Left lung (tissue), 10 donors: ENCODE measurements around the gene CDS2. TPM values are rescaled to one million over a fixed set of nuclear protein-coding genes. Genes with fewer than 3 reads are reported as not detected.

Source experiments
- ATAC-seq: fragments of 200-7000 bp; cut with Tn5 transposase; one replicate; pipeline ENCODE4 v1.9.1; 2020; ENCODE audit warnings: moderate library complexity
- DNase-seq, 4 donors: peaks; one replicate each; pipeline ENCODE4 v3.0.0-alpha.2; 2013 to 2020
- H3K27ac ChIP-seq, 2 donors: fragments of 200-600 bp; sonication (generic) in 1 of 2; one replicate each; pipeline versions ENCODE4 v1.5.0 to v1.8.0; 2020 to 2021
- H3K27me3 ChIP-seq, 2 donors: fragments of 200-600 bp; sonication (generic) in 1 of 2; one replicate each; pipeline versions ENCODE4 v1.5.0 to v1.8.0; 2020 to 2021
- H3K36me3 ChIP-seq, 2 donors: fragments of 200-600 bp; sonication (generic) in 1 of 2; one replicate each; pipeline versions ENCODE4 v1.5.0 to v1.8.0; 2020 to 2021
- H3K4me1 ChIP-seq, 2 donors: fragments of 200-600 bp; one replicate each; pipeline ENCODE4 v1.8.0; 2021
- H3K4me3 ChIP-seq, 2 donors: fragments of 200-600 bp; sonication (generic) in 1 of 2; one replicate each; pipeline versions ENCODE4 v1.5.0 to v1.8.0; 2020 to 2021; ENCODE audit warnings: mild to moderate bottlenecking in 1 of 2
- H3K9me3 ChIP-seq, 2 donors: fragments of 200-600 bp; sonication (generic) in 1 of 2; one replicate each; pipeline versions ENCODE4 v1.5.0 to v1.8.0; 2020 to 2021
- CTCF ChIP-seq, 2 donors: fragments of 200-600 bp; sonication (generic) in 1 of 2; IDR thresholded peaks; one replicate each; pipeline versions ENCODE4 v1.5.0 to v1.8.0; 2021; ENCODE audit warnings: antibody characterized with exemption in 2 of 2
- intact Hi-C, 2 donors: fragments of 100-400 bp; cut with DNase I; formaldehyde crosslinking; loops; one replicate each; pipeline versions ENCODE4 v1.11.2 to v1.14.2; 2022
- polyA plus RNA-seq, 6 donors: library from polyadenylated mRNA; unstranded; fragments of 120-200 nt; gene quantifications; one replicate each; pipeline ENCODE4 v1.2.1, GENCODE V29; 2013; ENCODE audit not compliant: insufficient read length in 6 of 6
- total RNA-seq, 2 donors: library from RNA; stranded (reverse); fragmentation: NEBNext Ultra II Directional; extraction: Animal tissue kit (Norgen Biotek cat#: 25700); gene quantifications; one replicate each; pipeline ENCODE4 v1.2.1, GENCODE V29; 2021
- donor health status: DM: no; HTN: yes; CAD: no.
- donor health status: DM: no; HTN: no; CAD: no.

Gene CDS2
- total and polyA plus RNA-seq, 8 donors, result 26.7 to 61.0 (median 30.4) TPM

DNA sequence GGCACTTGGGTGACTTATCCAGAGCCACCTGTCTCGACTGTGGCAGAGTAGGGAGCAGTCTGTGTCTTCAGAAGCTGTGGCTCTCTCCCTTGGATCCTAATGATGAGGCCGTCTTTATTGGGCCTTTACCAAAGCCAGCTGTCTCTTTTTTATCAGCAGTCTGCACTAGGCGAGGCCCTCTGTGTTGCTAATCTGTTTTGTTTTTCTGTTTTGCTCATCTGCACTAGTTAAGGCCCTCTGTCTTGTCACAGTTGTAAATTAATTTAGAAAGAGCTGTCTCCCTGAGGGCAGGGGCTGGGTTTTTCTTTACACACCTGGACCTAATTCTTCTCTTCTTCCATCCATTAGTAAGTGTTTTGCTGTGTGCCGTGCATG is 45.0 kb downstream of the CDS2 start:
- DNase-seq (no peak), ATAC-seq (no peak)
- Histone ChIP-seq H3K4me1 (peaks cover 11 to 49% of the 10 kb centered on the region in 2 donors), H3K9me3 (no peaks in the 10 kb centered on the region), H3K36me3 (peaks cover 0 to 36% of the 10 kb centered on the region in 2 donors), H3K27me3 (no peaks in the 10 kb centered on the region), H3K4me3 (no peak overlapping the region), H3K27ac (no peak overlapping the region)
- no peak for TF ChIP-seq CTCF (IDR thresholded peaks at IDR 0.05)
- intact Hi-C loops, result no loop called here

DNA sequence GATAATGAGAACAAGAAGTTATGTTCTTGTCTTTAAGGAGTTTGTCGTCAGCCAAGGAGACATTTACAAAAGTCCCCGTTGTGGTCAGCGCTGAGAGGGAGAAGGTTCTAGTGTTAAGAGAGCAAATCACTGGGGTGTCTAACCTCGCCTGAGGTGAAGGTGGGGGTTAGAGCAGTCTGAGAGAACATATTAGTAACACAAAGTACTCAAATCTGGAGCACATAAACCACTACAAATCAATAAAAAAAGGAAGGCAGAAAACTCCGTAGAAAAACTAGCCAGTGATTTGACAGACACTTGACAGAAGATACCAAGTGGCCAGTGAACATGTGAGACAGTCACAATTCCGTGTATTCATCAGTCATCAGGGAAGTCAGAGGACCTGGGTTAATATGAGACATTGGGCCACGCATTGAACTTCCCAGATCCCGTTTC is 45.4 kb downstream of the CDS2 start:
- DNase-seq (no peak), ATAC-seq (no peak)
- H3K4me1 ChIP-seq, result peaks cover 11 to 49% of the 10 kb centered on the region in 2 donors
- H3K27ac ChIP-seq, result no peak overlapping the region
- intact Hi-C loops, result no loop called here
- no peak for TF ChIP-seq CTCF (IDR thresholded peaks at IDR 0.05)
- no peaks in the 10 kb centered on the region for H3K9me3 ChIP-seq
- no peak overlapping the region for H3K4me3 ChIP-seq
- H3K27me3 ChIP-seq, result no peaks in the 10 kb centered on the region
- peaks cover 0 to 39% of the 10 kb centered on the region in 2 donors for H3K36me3 ChIP-seq

DNA sequence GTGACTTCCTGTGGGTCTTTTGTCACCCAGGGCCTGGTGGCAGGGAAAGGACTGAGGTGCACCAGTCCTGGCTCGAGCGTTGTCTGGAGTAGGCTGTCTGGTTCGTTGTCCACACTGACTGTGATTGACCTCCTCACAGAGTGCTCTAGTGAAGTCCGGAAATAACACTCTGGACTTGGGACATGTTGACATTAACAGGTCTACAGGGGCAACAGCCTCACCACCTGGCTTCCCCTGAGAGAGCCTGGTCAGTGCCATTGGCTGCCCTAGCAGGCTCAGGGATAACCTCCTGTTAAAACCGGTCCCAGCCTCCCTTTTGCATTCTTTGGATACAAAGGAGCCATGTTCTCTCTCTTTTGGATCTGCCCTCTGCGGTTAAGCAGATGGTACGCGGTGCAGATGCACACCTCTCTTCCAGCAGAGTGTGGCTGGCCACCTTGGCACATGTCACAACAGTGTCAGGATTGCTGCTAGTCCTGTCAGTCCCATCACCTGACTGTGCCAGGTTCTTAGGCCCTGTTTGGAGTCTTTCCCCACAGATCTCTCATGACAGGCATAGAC is 46.2 kb downstream of the CDS2 start:
- H3K27ac ChIP-seq, result no peak overlapping the region
- TF ChIP-seq CTCF (IDR thresholded peaks at IDR 0.05), result no peak
- intact Hi-C loops, result no loop called here
- ATAC-seq, result no peak
- no peaks in the 10 kb centered on the region for H3K9me3 ChIP-seq
- H3K4me3 ChIP-seq, result no peak overlapping the region
- peaks cover 11 to 43% of the 10 kb centered on the region in 2 donors for H3K4me1 ChIP-seq
- peaks cover 0 to 47% of the 10 kb centered on the region in 2 donors for H3K36me3 ChIP-seq
- DNase-seq, result no peak
- no peaks in the 10 kb centered on the region for H3K27me3 ChIP-seq

DNA sequence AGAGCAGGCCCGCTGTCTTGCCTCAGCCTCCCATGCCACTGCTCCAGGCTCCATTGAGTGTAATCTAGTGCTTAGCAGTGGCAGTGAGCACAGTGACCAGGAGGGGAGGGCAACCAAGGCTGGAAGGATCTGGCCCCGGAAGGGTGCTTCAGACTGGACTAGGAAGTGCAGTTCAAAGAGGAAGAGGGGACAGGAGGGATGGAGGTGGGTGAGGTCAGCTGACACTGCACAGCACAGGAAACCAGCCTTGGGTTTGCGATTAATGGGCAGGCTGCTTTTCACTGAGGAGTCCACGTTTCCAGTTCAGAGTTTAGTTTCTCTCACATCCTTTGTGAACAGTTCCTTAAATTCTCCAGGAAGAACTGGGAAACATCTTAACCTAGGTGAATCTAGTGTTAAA is 46.9 kb downstream of the CDS2 start:
- no peak for DNase-seq
- no peak overlapping the region for H3K4me3 ChIP-seq
- no peak overlapping the region for H3K27ac ChIP-seq
- TF ChIP-seq CTCF (IDR thresholded peaks at IDR 0.05), result no peak
- ATAC-seq, result no peak
- peaks cover 0 to 54% of the 10 kb centered on the region in 2 donors for H3K36me3 ChIP-seq
- H3K27me3 ChIP-seq, result no peaks in the 10 kb centered on the region
- intact Hi-C loops, result no loop called here
- H3K9me3 ChIP-seq, result no peaks in the 10 kb centered on the region
- peaks cover 8 to 37% of the 10 kb centered on the region in 2 donors for H3K4me1 ChIP-seq

- Histone ChIP-seq H3K27me3 (no peaks in the 10 kb centered on the region), H3K9me3 (no peaks in the 10 kb centered on the region), H3K4me3 (no peak overlapping the region), H3K27ac (no peak overlapping the region), H3K4me1 (peaks cover 0 to 20% of the 10 kb centered on the region in 2 donors), H3K36me3 (peaks cover 0 to 72% of the 10 kb centered on the region in 2 donors)
- no peak for TF ChIP-seq CTCF (IDR thresholded peaks at IDR 0.05)
- intact Hi-C loops, result no loop called here
- ATAC-seq (no peak), DNase-seq (no peak)
Measured at GRCh38 chr20:5177071-5177470, 50.3 kb downstream of the CDS2 start.
